HepG2 (cell line): Measurements from ENCODE around the gene INSR. TPM values are rescaled to one million over a fixed set of nuclear protein-coding genes. Genes with fewer than 3 reads are reported as not detected.

ENCODE experiments used
- ATAC-seq: fragments of 200-7000 bp; cut with Tn5 transposase; 3 replicates; pipeline ENCODE4 v1.9.1; 2020; ENCODE audit warnings: mild to moderate bottlenecking, moderate library complexity
- BruUV-seq: library from RNA; stranded (reverse); fragments of 400-500 nt; replicated peaks from 2 replicates; lab custom pipeline; 2021; lab: Mats Ljungman, UMichigan
- CTCF ChIA-PET: fragments of 300-600 bp; formaldehyde crosslinking; extraction: SDS; loops from one replicate; lab custom pipeline; 2021; ENCODE audit warnings: low total read pairs, inconsistent platforms, low intra/inter-chr PET ratio; lab: Yijun Ruan, JAX
- POLR2A ChIA-PET: fragments of 350-600 bp; sonication (Branson Sonifier 250); formaldehyde crosslinking; loops from one replicate; lab custom pipeline; 2020; ENCODE audit warnings: antibody characterized with exemption, inconsistent platforms; lab: Yijun Ruan, JAX
- DNase-seq: peaks from one replicate; pipeline ENCODE4 v3.0.0-alpha.2; 2015; ENCODE audit warnings: low spot score
- FAIRE-seq: peaks from 3 replicates; lab custom pipeline; 2011; peaks lifted over from hg19 to GRCh38; lab: Jason Lieb, UNC
- H2AFZ ChIP-seq: one replicate; pipeline ENCODE4 v1.6.1; 2011; ENCODE audit warnings: low read length, inconsistent platforms
- H3K27ac ChIP-seq: fragments of 300-600 bp; 3 replicates; pipeline ENCODE4 v1.8.0; 2011; ENCODE audit warnings: mixed run types, mild to moderate bottlenecking, mixed read lengths, low read length, inconsistent platforms; ENCODE audit not compliant: insufficient read depth; ENCODE audit errors: extremely low read length
- H3K27me3 ChIP-seq, 2 experiments: fragments of 200-600 bp in 1 of 2; 2 replicates in 1 of 2; 3 replicates in 1 of 2; pipeline versions ENCODE4 v1.6.0 to v1.8.0; 2011; ENCODE audit warnings: low read length in 2 of 2, mild to moderate bottlenecking in 2 of 2, moderate library complexity in 2 of 2, inconsistent platforms in 1 of 2; ENCODE audit not compliant: insufficient read depth in 2 of 2, control insufficient read depth in 1 of 2
- H3K36me3 ChIP-seq, 2 experiments: fragments of 200-600 bp in 1 of 2; replicated peaks in 1 of 2; 2 replicates in 1 of 2; 3 replicates in 1 of 2; pipeline versions ENCODE4 v1.5.1 to v1.8.0; 2011; ENCODE audit warnings: low read length in 2 of 2, inconsistent platforms in 1 of 2; ENCODE audit not compliant: insufficient read depth in 2 of 2, control insufficient read depth in 1 of 2
- H3K4me1 ChIP-seq: 2 replicates; pipeline ENCODE4 v1.5.1; 2012; ENCODE audit warnings: low read length, inconsistent platforms; ENCODE audit not compliant: insufficient read depth
- H3K4me2 ChIP-seq: 2 replicates; pipeline ENCODE4 v1.6.0; 2011; ENCODE audit warnings: low read depth, low read length, inconsistent platforms
- H3K4me3 ChIP-seq, 3 experiments: fragments of 200-600 bp in 1 of 3; sonication (generic), shearing (Covaris generic) in 1 of 3; replicated peaks in 1 of 3; 2 replicates each; pipeline ENCODE4 v1.5.1; 2011 to 2016; ENCODE audit warnings: low read length in 3 of 3, inconsistent platforms in 2 of 3, low read depth in 2 of 3, mild to moderate bottlenecking in 2 of 3, control low read depth in 1 of 3, mixed read lengths in 1 of 3; ENCODE audit not compliant: insufficient read depth in 1 of 3
- H3K79me2 ChIP-seq: one replicate; pipeline ENCODE4 v1.6.1; 2011; ENCODE audit warnings: low read length, inconsistent platforms; ENCODE audit not compliant: insufficient read depth
- H3K9ac ChIP-seq: 2 replicates; pipeline ENCODE4 v1.6.0; 2011; ENCODE audit warnings: mild to moderate bottlenecking, low read depth, low read length, inconsistent platforms; ENCODE audit not compliant: insufficient read depth
- H3K9me3 ChIP-seq: 2 replicates; pipeline ENCODE4 v1.5.1; 2012; ENCODE audit warnings: mild to moderate bottlenecking, low read length
- H4K20me1 ChIP-seq: 2 replicates; pipeline ENCODE4 v1.6.0; 2011; ENCODE audit warnings: inconsistent platforms, mild to moderate bottlenecking, low read length, moderate library complexity; ENCODE audit not compliant: insufficient read depth
- CREB1 ChIP-seq, 2 experiments: fragments of 450-650 bp in 1 of 2; IDR thresholded peaks; 2 replicates each; pipeline ENCODE4 v1.6.1; 2016 to 2017; ENCODE audit warnings: control low read depth in 1 of 2, mild to moderate bottlenecking in 1 of 2, missing compliant biosample characterization in 1 of 2, missing genetic modification characterization in 1 of 2
- GPN1 ChIP-seq: sonication (generic); formaldehyde crosslinking; IDR thresholded peaks from 2 replicates; pipeline ENCODE4 v1.5.1; 2020; ENCODE audit warnings: missing genetic modification reagents, borderline replicate concordance
- MED8 ChIP-seq: sonication (generic); formaldehyde crosslinking; IDR thresholded peaks from 2 replicates; pipeline ENCODE4 v1.8.1; 2023; ENCODE audit warnings: mild to moderate bottlenecking, missing genetic modification reagents; ENCODE audit not compliant: insufficient replicate concordance
- RAD51 ChIP-seq: fragments of 450-650 bp; IDR thresholded peaks from 2 replicates; pipeline ENCODE4 v1.6.1; 2016; ENCODE audit warnings: borderline replicate concordance
- TEAD2 ChIP-seq: sonication (generic); formaldehyde crosslinking; IDR thresholded peaks from 2 replicates; pipeline ENCODE4 v1.9.0; 2021; ENCODE audit warnings: missing genetic modification reagents
- TEAD3 ChIP-seq: optimal IDR thresholded peaks from 2 replicates; pipeline ENCODE3; 2016; ENCODE audit warnings: borderline replicate concordance
- TOPORS ChIP-seq: sonication (generic); formaldehyde crosslinking; IDR thresholded peaks from 2 replicates; pipeline ENCODE4 v1.8.0; 2023; ENCODE audit warnings: mild to moderate bottlenecking, missing genetic modification reagents
- ZBTB33 ChIP-seq: sonication (generic); formaldehyde crosslinking; IDR thresholded peaks from 2 replicates; pipeline ENCODE4 v1.4.0; 2020; ENCODE audit warnings: missing genetic modification reagents
- ZMYM3 ChIP-seq: sonication (generic); formaldehyde crosslinking; IDR thresholded peaks from 2 replicates; pipeline ENCODE4 v1.5.1; 2020; ENCODE audit warnings: mild to moderate bottlenecking, missing genetic modification reagents
- ZNF512 ChIP-seq: sonication (generic); formaldehyde crosslinking; IDR thresholded peaks from 2 replicates; pipeline ENCODE4 v1.4.0; 2020; ENCODE audit warnings: mild to moderate bottlenecking, missing genetic modification reagents
- ZNF556 ChIP-seq: sonication (generic); formaldehyde crosslinking; IDR thresholded peaks from 2 replicates; pipeline ENCODE4 v1.4.0; 2020; ENCODE audit warnings: mild to moderate bottlenecking, missing genetic modification reagents, borderline replicate concordance
- WGBS: methylation state at CpG from one replicate; pipeline ENCODE4 v1.1.6; 2017; ENCODE audit warnings: low lambda C conversion rate; 5-methylcytosine and 5-hydroxymethylcytosine counted together
- in situ Hi-C: cut with HindIII; loops from 2 replicates; pipeline ENCODE4 v1.10.0; 2017; ENCODE audit warnings: low pct_unique_long_range_greater_than_20kb; ENCODE audit not compliant: extremely low pct_ligation_motif_present
- intact Hi-C: fragments of 100-400 bp; cut with micrococcal nuclease; formaldehyde crosslinking; loops from one replicate; pipeline ENCODE4 v1.10.0; 2022; ENCODE audit not compliant: unreplicated experiment
- polyA plus RNA-seq, 8 experiments: library from polyadenylated mRNA; depleted of rRNA in 3 of 8; stranded (reverse) in 7 of 8; unstranded in 1 of 8; fragments of >200 nt; fragmentation: Illumina TruSeq in 4 of 8; extraction: Trizol in 4 of 8; gene quantifications; 2 replicates each; pipeline versions ENCODE4 v1.2.1 to v1.2.3, GENCODE V29; 2011 to 2016; ENCODE audit warnings: low read depth in 4 of 8, missing spikeins in 1 of 8, mixed read lengths in 1 of 8; ENCODE audit not compliant: insufficient read depth in 1 of 8
- total RNA-seq, 5 experiments: library from RNA; depleted of rRNA; stranded (reverse); fragments of >200 nt; fragmentation: Illumina TruSeq; extraction: Trizol; gene quantifications; 2 replicates each; pipeline ENCODE4 v1.2.3, GENCODE V29; 2016; ENCODE audit warnings: low read depth in 1 of 5

The INSR gene
- total and polyA plus RNA-seq, 2 of the 13 experiments (the other 11 are each of a cell fraction or from before 2014, with no cell fraction given) = 24.2 to 29.8 TPM

- TF ChIP-seq TOPORS (CRISPR knock-in tag) = no peak
- TF ChIP-seq MED8 (CRISPR knock-in tag) = no peak
- TF ChIP-seq TEAD3 (CRISPR knock-in tag) = peak; percentile 49
- TF ChIP-seq ZBTB33 (CRISPR knock-in tag) = no peak
- TF ChIP-seq ZMYM3 (CRISPR knock-in tag) = peak; percentile 63; the same call in 1 of the 2 replicates
- no peak for TF ChIP-seq GPN1
- no peak for TF ChIP-seq RAD51
- no peak for TF ChIP-seq ZNF556 (CRISPR knock-in tag)
Observed at GRCh38 chr19:7109678-7110289, 184.4 kb downstream of the INSR start (continued).

- BruUV-seq = no TSS peak
- Histone ChIP-seq H3K9me3 (no peaks in the 10 kb centered on the region), H3K4me3 (no peak overlapping the region), H4K20me1 (no peaks in the 10 kb centered on the region), H3K9ac (no peak overlapping the region), H3K79me2 (no peaks in the 10 kb centered on the region), H3K27ac (no peak overlapping the region), H2AFZ (no peak overlapping the region), H3K4me2 (no peak overlapping the region), H3K27me3 (no peaks in the 10 kb centered on the region), H3K36me3 (no peaks in the 10 kb centered on the region), H3K4me1 (peaks cover 12% of the 10 kb centered on the region)
- FAIRE-seq = no peak
- no peak for DNase-seq
- in situ Hi-C loops = loop anchor here (10.0 kb wide), 1 partner anchor 238 kb away; the partner anchor contains the start of gene ARHGEF18
- POLR2A ChIA-PET = no interaction called here
- WGBS = 44% methylated on average over 10 of the region's 10 CpGs
- CTCF ChIA-PET = no interaction called here
- ATAC-seq = no peak
- intact Hi-C loops = no loop called here
- TF ChIP-seq CREB1 (IDR thresholded peaks at IDR 0.05) (peak; percentile 97), CREB1 (CRISPR knock-in tag; IDR thresholded peaks at IDR 0.05) (no peak), TEAD2 (no peak), ZNF512 (CRISPR knock-in tag) (no peak)
Observed at GRCh38 chr19:7106711-7107657, 187.2 kb downstream of the INSR start.
